GM10248 (cell line): ENCODE data around the gene BPIFB3.

Experiments used
- CTCF ChIA-PET: fragments of 300-600 bp; sonication (Branson Sonifier 250); formaldehyde crosslinking; extraction: SDS; loops from one replicate; lab custom pipeline; 2021; ENCODE audit warnings: antibody characterized with exemption; lab: Yijun Ruan, JAX
- POLR2A ChIA-PET: fragments of 350-650 bp; sonication (Branson Sonifier 250); formaldehyde crosslinking; extraction: SDS; loops from one replicate; lab custom pipeline; 2020; ENCODE audit warnings: antibody characterized with exemption; lab: Yijun Ruan, JAX
- DNase-seq: peaks from one replicate; pipeline ENCODE4 v3.0.0; 2012; ENCODE audit errors: extremely low spot score
- CTCF ChIP-seq: IDR thresholded peaks from 2 replicates; pipeline ENCODE4 v1.5.1; 2012; ENCODE audit warnings: mild to moderate bottlenecking, low read depth; ENCODE audit errors: extremely low read depth, missing control alignments, control extremely low read depth

The BPIFB3 gene

GRCh38 chr20:33053291-33054106 lies at the start of gene BPIFB3:
TSS of gene BPIFB3 (plus strand) at chr20:33053903. CDS start at chr20:33055436, 1,533 bp downstream.
- ChIA-PET CTCF (no interaction called here), POLR2A (no interaction called here)
- no peak for DNase-seq
- no peak for TF ChIP-seq CTCF

- ChIA-PET POLR2A (no interaction called here), CTCF (interaction anchor here (0.8 to 2.7 kb wide), 7 partner anchors 9 to 214 kb away, joined by 3 to 7 read pairs (median 3); no protein-coding TSS in a partner anchor)
- TF ChIP-seq CTCF, result no peak
- DNase-seq, result no peak
Measured at GRCh38 chr20:33004141-33004751, 49.5 kb upstream of the BPIFB3 start, which contains the start of gene SUN5. TSS of gene SUN5 (minus strand) at chr20:33004433. CDS start at chr20:33004340, 93 bp downstream.

GRCh38 chr20:33005132-33005566 lies 48.6 kb upstream of the BPIFB3 start:
- no peak for TF ChIP-seq CTCF
- ChIA-PET CTCF (interaction anchor here (0.8 to 2.7 kb wide), 7 partner anchors 10 to 215 kb away, joined by 3 to 7 read pairs (median 3); no protein-coding TSS in a partner anchor), POLR2A (no interaction called here)
- DNase-seq, result peak; percentile 43

GRCh38 chr20:33005908-33006775 lies 47.6 kb upstream of the BPIFB3 start:
- TF ChIP-seq CTCF, result no peak
- CTCF ChIA-PET, result interaction anchor here (2.3 to 2.7 kb wide), 2 partner anchors 11 kb away, joined by 6 to 7 read pairs; no protein-coding TSS in a partner anchor
- no peak for DNase-seq
- POLR2A ChIA-PET, result no interaction called here

GRCh38 chr20:33006776-33007375 lies 46.8 kb upstream of the BPIFB3 start:
- no peak for DNase-seq
- POLR2A ChIA-PET, result no interaction called here
- TF ChIP-seq CTCF, result no peak
- CTCF ChIA-PET, result interaction anchor here (2.7 kb wide), 1 partner anchor 10 kb away, joined by 6 read pairs; no protein-coding TSS in a partner anchor
